Measurements from ENCODE around the gene COL15A1.

DNA sequence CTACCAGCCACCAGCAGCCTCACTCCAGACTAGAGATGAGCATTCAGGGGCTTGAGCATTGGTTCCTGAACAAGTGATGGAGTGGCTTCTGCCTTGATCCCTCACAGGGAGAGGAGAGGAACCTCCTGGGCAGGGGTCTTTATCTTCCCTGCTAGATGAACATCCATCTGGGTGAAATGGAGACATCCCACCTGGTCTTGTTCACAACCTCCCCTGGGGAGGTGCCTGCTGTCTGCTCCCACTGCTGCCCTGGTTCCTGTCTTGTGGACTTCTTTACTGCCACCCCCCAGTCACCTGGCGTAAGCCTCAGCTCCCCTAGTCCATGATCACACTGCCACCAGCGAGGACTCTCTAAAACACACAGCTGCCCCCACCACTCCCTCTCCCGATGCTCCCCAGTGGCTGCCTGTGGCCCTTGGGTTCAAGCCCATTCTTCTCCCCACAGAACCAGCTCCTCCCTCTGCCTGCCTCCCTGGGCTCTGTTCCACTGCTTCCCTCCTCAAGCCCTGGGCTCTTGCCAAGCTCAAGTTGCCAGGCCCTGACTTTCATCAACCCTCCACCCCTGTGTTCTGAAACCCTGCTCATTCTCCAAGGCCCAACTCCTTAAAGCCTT, 51.5 kb downstream of the COL15A1 start:
- TF ChIP-seq, protein P1, sequence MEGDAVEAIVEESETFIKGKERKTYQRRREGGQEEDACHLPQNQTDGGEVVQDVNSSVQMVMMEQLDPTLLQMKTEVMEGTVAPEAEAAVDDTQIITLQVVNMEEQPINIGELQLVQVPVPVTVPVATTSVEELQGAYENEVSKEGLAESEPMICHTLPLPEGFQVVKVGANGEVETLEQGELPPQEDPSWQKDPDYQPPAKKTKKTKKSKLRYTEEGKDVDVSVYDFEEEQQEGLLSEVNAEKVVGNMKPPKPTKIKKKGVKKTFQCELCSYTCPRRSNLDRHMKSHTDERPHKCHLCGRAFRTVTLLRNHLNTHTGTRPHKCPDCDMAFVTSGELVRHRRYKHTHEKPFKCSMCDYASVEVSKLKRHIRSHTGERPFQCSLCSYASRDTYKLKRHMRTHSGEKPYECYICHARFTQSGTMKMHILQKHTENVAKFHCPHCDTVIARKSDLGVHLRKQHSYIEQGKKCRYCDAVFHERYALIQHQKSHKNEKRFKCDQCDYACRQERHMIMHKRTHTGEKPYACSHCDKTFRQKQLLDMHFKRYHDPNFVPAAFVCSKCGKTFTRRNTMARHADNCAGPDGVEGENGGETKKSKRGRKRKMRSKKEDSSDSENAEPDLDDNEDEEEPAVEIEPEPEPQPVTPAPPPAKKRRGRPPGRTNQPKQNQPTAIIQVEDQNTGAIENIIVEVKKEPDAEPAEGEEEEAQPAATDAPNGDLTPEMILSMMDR (IDR thresholded peaks at IDR 0.05) = no peak
- TF ChIP-seq POLR2A (IDR thresholded peaks at IDR 0.05) (no peak), POLR2AphosphoS5 (IDR thresholded peaks at IDR 0.05; ENCODE audit: insufficient read depth in 1 of 2, low read depth in 1 of 2) (no peak)
